GM12878 (cell line): ENCODE data around the gene BEX3. TPM values are rescaled to one million over a fixed set of nuclear protein-coding genes. Genes with fewer than 3 reads are reported as not detected.

ENCODE experiments used
- ATAC-seq: fragments of 200-7000 bp; cut with Tn5 transposase; 3 replicates; pipeline ENCODE4 v1.9.1; 2020; ENCODE audit warnings: mild to moderate bottlenecking, moderate library complexity
- BruUV-seq: library from RNA; stranded (reverse); fragments of 400-500 nt; replicated peaks from 2 replicates; lab custom pipeline; 2021; lab: Mats Ljungman, UMichigan
- CTCF ChIA-PET: fragments of 300-600 bp; sonication (Branson Sonifier 250); formaldehyde crosslinking; extraction: SDS; loops from one replicate; lab custom pipeline; 2021; ENCODE audit warnings: inconsistent platforms; lab: Yijun Ruan, JAX
- POLR2A ChIA-PET: fragments of 350-600 bp; formaldehyde crosslinking; extraction: SDS; loops from one replicate; lab custom pipeline; 2021; ENCODE audit warnings: inconsistent platforms; lab: Charles Lee
- RAD21 ChIA-PET: fragments of 300-600 bp; sonication (Branson Sonifier 250); formaldehyde crosslinking; loops from one replicate; lab custom pipeline; 2023; ENCODE audit warnings: antibody characterized with exemption; ENCODE audit not compliant: unreplicated experiment; lab: Charles Lee
- SMC1A ChIA-PET: fragments of 300-600 bp; sonication (Branson Sonifier 250); formaldehyde crosslinking; loops from one replicate; lab custom pipeline; 2023; ENCODE audit not compliant: unreplicated experiment, uncharacterized antibody; lab: Charles Lee
- DNase-seq: peaks from one replicate; pipeline ENCODE4 v3.0.0-alpha.2; 2011; ENCODE audit warnings: low read depth, low spot score
- FAIRE-seq: peaks from 3 replicates; lab custom pipeline; 2011; peaks lifted over from hg19 to GRCh38; lab: Jason Lieb, UNC
- H2AFZ ChIP-seq: 2 replicates; pipeline ENCODE4 v1.6.0; 2011; ENCODE audit warnings: low read depth, low read length, control low read depth; ENCODE audit not compliant: control insufficient read depth
- H3K27ac ChIP-seq: 2 replicates; pipeline ENCODE4 v1.5.1; 2011; ENCODE audit warnings: control low read depth; ENCODE audit not compliant: control insufficient read depth, insufficient read depth
- H3K27me3 ChIP-seq, 2 experiments: replicated peaks in 1 of 2; 2 replicates each; pipeline versions ENCODE4 v1.6.0 to v1.6.1; 2011; ENCODE audit warnings: low read length in 1 of 2; ENCODE audit not compliant: control insufficient read depth in 2 of 2, insufficient read depth in 2 of 2
- H3K36me3 ChIP-seq, 2 experiments: 2 replicates each; pipeline ENCODE4 v1.5.1; 2011; ENCODE audit warnings: low read length in 1 of 2; ENCODE audit not compliant: control insufficient read depth in 2 of 2, insufficient read depth in 2 of 2
- H3K4me1 ChIP-seq: 2 replicates; pipeline ENCODE4 v1.6.1; 2011; ENCODE audit warnings: mild to moderate bottlenecking, low read length, moderate library complexity, mixed read lengths; ENCODE audit not compliant: control insufficient read depth, insufficient read depth
- H3K4me2 ChIP-seq: 2 replicates; pipeline ENCODE4 v1.6.0; 2011; ENCODE audit warnings: control low read depth; ENCODE audit not compliant: control insufficient read depth, insufficient read depth
- H3K4me3 ChIP-seq: fragments of 200-600 bp; sonication (generic); 2 replicates; pipeline ENCODE4 v1.5.1; 2016
- H3K79me2 ChIP-seq: 2 replicates; pipeline ENCODE4 v1.6.0; 2011; ENCODE audit warnings: low read length; ENCODE audit not compliant: control insufficient read depth, insufficient read depth
- H3K9ac ChIP-seq: 2 replicates; pipeline ENCODE4 v1.8.0; 2011; ENCODE audit warnings: low read length, control low read depth, mixed read lengths; ENCODE audit not compliant: control insufficient read depth, insufficient read depth
- H3K9me3 ChIP-seq: replicated peaks from 3 replicates; pipeline ENCODE4 v1.5.1; 2011; ENCODE audit warnings: mild to moderate bottlenecking, low read length; ENCODE audit not compliant: control insufficient read depth, insufficient read depth
- H4K20me1 ChIP-seq: 2 replicates; pipeline ENCODE4 v1.6.0; 2011; ENCODE audit not compliant: control insufficient read depth, insufficient read depth
- CBFB ChIP-seq: IDR thresholded peaks from 2 replicates; pipeline ENCODE4 v1.6.1; 2016; ENCODE audit warnings: antibody characterized with exemption, low read depth
- CEBPB ChIP-seq, 2 experiments: fragments of 150-350 bp in 1 of 2; IDR thresholded peaks; 2 replicates each; pipeline ENCODE4 v1.6.1; 2012 to 2014; ENCODE audit warnings: low read depth in 2 of 2, low read length in 2 of 2, borderline replicate concordance in 1 of 2, inconsistent platforms in 1 of 2
- HDGF ChIP-seq: fragments of 450-650 bp; IDR thresholded peaks from 2 replicates; pipeline ENCODE4 v1.6.1; 2016; ENCODE audit warnings: antibody characterized with exemption
- HSF1 ChIP-seq: fragments of 150-350 bp; IDR thresholded peaks from 2 replicates; pipeline ENCODE4 v1.6.1; 2014; ENCODE audit warnings: mild to moderate bottlenecking, low read depth, low read length
- NBN ChIP-seq: fragments of 450-650 bp; IDR thresholded peaks from 2 replicates; pipeline ENCODE4 v1.6.1; 2016
- NFIC ChIP-seq: IDR thresholded peaks from 2 replicates; pipeline ENCODE4 v1.6.1; 2012; ENCODE audit warnings: low read depth, mild to moderate bottlenecking, inconsistent platforms, low read length, moderate library complexity
- NR2F1 ChIP-seq: fragments of 450-650 bp; conservative IDR thresholded peaks from 2 replicates; pipeline ENCODE4 v1.6.1; 2017; ENCODE audit warnings: mild to moderate bottlenecking
- PAX8 ChIP-seq: fragments of 450-650 bp; IDR thresholded peaks from 2 replicates; pipeline ENCODE4 v1.6.1; 2017; ENCODE audit warnings: mild to moderate bottlenecking, moderate library complexity
- PML ChIP-seq: IDR thresholded peaks from 2 replicates; pipeline ENCODE4 v1.6.1; 2012; ENCODE audit warnings: low read length, inconsistent platforms
- SKIL ChIP-seq: fragments of 450-650 bp; IDR thresholded peaks from 2 replicates; pipeline ENCODE4 v1.6.1; 2017; ENCODE audit warnings: mild to moderate bottlenecking, low read depth, inconsistent platforms; ENCODE audit not compliant: poor library complexity, severe bottlenecking
- SMC3 ChIP-seq: IDR thresholded peaks from 2 replicates; pipeline ENCODE4 v1.6.1; 2011; ENCODE audit warnings: low read length, improper control_type of control experiment, borderline replicate concordance
- SP1 ChIP-seq: IDR thresholded peaks from one replicate; pipeline ENCODE4 v1.6.1; 2011; ENCODE audit warnings: low read depth, low read length
- SREBF1 ChIP-seq: IDR thresholded peaks from 2 replicates; pipeline ENCODE4 v1.6.1; 2012; ENCODE audit warnings: mild to moderate bottlenecking, low read length
- TARDBP ChIP-seq: IDR thresholded peaks from 2 replicates; pipeline ENCODE4 v1.6.1; 2016; ENCODE audit warnings: borderline replicate concordance
- TCF7 ChIP-seq: IDR thresholded peaks from 2 replicates; pipeline ENCODE4 v1.6.1; 2014; ENCODE audit warnings: antibody characterized with exemption, borderline replicate concordance
- ZBTB4 ChIP-seq: fragments of 450-650 bp; formaldehyde crosslinking; IDR thresholded peaks from 2 replicates; pipeline ENCODE4 v1.4.0; 2022; ENCODE audit warnings: mild to moderate bottlenecking, moderate library complexity
- ZNF384 ChIP-seq: IDR thresholded peaks from 2 replicates; pipeline ENCODE4 v1.6.1; 2012; ENCODE audit warnings: low read depth, mild to moderate bottlenecking, low read length, improper control_type of control experiment, borderline replicate concordance
- WGBS: methylation state at CpG from one replicate; pipeline ENCODE4 v1.1.6; 2016; ENCODE audit warnings: low lambda C conversion rate; ENCODE audit not compliant: insufficient replicate concordance, insufficient coverage; ENCODE audit errors: missing lambda C conversion rate; 5-methylcytosine and 5-hydroxymethylcytosine counted together
- in situ Hi-C: fragments of 300-500 bp; cut with MboI; formaldehyde crosslinking; loops from 9 replicates; pipeline ENCODE4 v1.14.3; 2018; ENCODE audit warnings: mixed read lengths
- intact Hi-C: fragments of 100-400 bp; cut with micrococcal nuclease; formaldehyde crosslinking; loops from one replicate; pipeline ENCODE4 v1.14.2; 2022; ENCODE audit not compliant: unreplicated experiment
- polyA plus RNA-seq, 11 experiments: library from polyadenylated mRNA; depleted of rRNA in 4 of 11; unstranded in 6 of 11; stranded (reverse) in 5 of 11; fragments of >200 nt; fragmentation: Nextera tagmentation in 4 of 11; fragmentation: Illumina TruSeq in 1 of 11; extraction: Ambion mirVana in 4 of 11; extraction: Trizol in 1 of 11; gene quantifications; 1 replicate in 1 of 11; 2 replicates in 10 of 11; pipeline versions ENCODE4 v1.2.1 to v1.2.3, GENCODE V29; 2011 to 2016; ENCODE audit warnings: inconsistent platforms in 2 of 11, missing spikeins in 2 of 11, low read depth in 1 of 11
- total RNA-seq, 4 experiments: library from RNA; depleted of rRNA in 3 of 4; stranded (reverse); fragments of >200 nt in 3 of 4; fragmentation: Illumina TruSeq in 1 of 4; extraction: Trizol in 1 of 4; gene quantifications; 2 replicates each; pipeline versions ENCODE4 v1.2.1 to v1.2.3, GENCODE V29; 2013 to 2021

BEX3 gene
- total and polyA plus RNA-seq, 10 of the 15 experiments (the other 5 are each of a cell fraction or from before 2014, with no cell fraction given): 1.3 to 1.5 TPM; not detected in 8

- BruUV-seq: no TSS peak
- Histone ChIP-seq H4K20me1 (no peaks in the 10 kb centered on the region), H3K79me2 (no peaks in the 10 kb centered on the region), H3K27me3 (no peaks in the 10 kb centered on the region), H3K27ac (no peak overlapping the region), H2AFZ (no peak overlapping the region), H3K4me2 (no peak overlapping the region), H3K9ac (no peak overlapping the region), H3K9me3 (no peaks in the 10 kb centered on the region), H3K4me1 (no peaks in the 10 kb centered on the region), H3K36me3 (no peaks in the 10 kb centered on the region), H3K4me3 (no peak overlapping the region)
- DNase-seq (no peak), FAIRE-seq (no peak), ATAC-seq (no peak)
- 6% methylated on average over 1 of the region's 1 CpG for WGBS
- SMC1A ChIA-PET: no interaction called here
- in situ Hi-C loops: no loop called here
- POLR2A ChIA-PET: no interaction called here
- RAD21 ChIA-PET: no interaction called here
- TF ChIP-seq NBN (no peak), ZBTB4 (CRISPR knock-in tag) (no peak), SKIL (no peak), HDGF (no peak), CBFB (no peak), SP1 (no peak), NFIC (no peak), ZNF384 (no peak), SMC3 (no peak), HSF1 (no peak), PAX8 (no peak), TCF7 (no peak), SREBF1 (no peak), NR2F1 (no peak), CEBPB (IDR thresholded peaks at IDR 0.05; ENCODE audit: borderline replicate concordance in 1 of 2, low read depth in 2 of 2, low read length in 2 of 2) (no peak), TARDBP (no peak), PML (no peak)
- CTCF ChIA-PET: no interaction called here
- intact Hi-C loops: no loop called here
These were observed 23.4 kb downstream of the BEX3 start for GRCh38 chrX:103399744-103400143.
